NCI-H460 (cell line): ENCODE results near the gene FOXJ3. TPM values are rescaled to one million over a fixed set of nuclear protein-coding genes. Genes with fewer than 3 reads are reported as not detected.

ENCODE experiments used
- DNase-seq: peaks from one replicate; pipeline ENCODE4 v3.0.0-alpha.2; 2016; ENCODE audit warnings: low read depth; ENCODE audit errors: extremely low read depth
- polyA plus RNA-seq: library from polyadenylated mRNA; depleted of rRNA; stranded (reverse); fragments of >200 nt; gene quantifications from 2 replicates; pipeline ENCODE4 v1.2.3, GENCODE V29; 2014; cell fraction: nucleus; rRNA removed
- total RNA-seq: library from RNA; depleted of rRNA; stranded (reverse); fragments of >200 nt; shearing (Covaris generic); gene quantifications from 2 replicates; pipeline ENCODE4 v1.2.3, GENCODE V29; 2014; rRNA removed

FOXJ3 gene
- 24.0 and 30.0 TPM in 2 replicates for total RNA-seq
- 23.6 and 27.8 TPM in 2 replicates for polyA plus RNA-seq

DNA sequence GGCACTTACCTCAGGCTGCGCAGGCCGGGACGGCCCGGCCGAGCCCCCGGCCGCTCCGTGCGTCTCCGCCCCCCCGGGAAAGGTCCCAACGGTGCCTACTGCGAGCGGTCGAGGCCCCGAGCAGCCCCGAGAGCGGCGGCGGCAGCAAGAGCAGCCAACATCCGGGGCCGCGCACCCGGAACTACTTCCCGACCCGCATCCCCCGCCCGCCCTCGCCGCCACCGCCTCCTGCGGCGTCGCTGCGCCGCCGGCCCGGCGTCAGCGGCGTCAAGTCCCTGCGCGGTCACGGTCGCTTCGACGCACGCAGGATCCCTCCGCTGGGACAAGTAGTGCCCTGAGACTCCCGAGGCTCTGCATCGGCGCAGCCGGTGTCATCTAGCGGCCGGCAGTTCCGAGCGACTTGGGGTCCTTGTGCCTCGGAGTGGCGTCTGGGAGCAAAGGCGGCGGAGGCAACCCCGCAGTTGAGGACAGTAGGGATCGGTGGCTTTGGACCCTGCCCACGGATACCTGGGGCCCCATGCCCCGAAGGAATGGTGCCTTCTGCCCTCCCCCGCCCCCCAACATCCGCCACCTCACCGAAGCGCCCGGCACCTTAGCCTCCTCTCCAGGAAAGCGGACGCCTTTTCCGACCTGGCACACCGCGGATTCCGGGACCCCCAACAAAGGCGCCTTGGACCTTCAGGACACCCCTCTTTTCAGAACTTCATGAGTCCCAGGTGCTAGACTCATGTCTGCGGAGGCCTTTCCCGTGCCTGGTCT lies at the start of gene FOXJ3:
TSS of gene FOXJ3 (minus strand) at position 186 of the 759 bp plus-strand sequence. CDS start 24,142 bp downstream, outside the sequence.
- DNase-seq = peak; percentile 80

GRCh38 chr1:42381280-42381673 lies 46.2 kb upstream of the FOXJ3 start:
- no peak for DNase-seq

DNA sequence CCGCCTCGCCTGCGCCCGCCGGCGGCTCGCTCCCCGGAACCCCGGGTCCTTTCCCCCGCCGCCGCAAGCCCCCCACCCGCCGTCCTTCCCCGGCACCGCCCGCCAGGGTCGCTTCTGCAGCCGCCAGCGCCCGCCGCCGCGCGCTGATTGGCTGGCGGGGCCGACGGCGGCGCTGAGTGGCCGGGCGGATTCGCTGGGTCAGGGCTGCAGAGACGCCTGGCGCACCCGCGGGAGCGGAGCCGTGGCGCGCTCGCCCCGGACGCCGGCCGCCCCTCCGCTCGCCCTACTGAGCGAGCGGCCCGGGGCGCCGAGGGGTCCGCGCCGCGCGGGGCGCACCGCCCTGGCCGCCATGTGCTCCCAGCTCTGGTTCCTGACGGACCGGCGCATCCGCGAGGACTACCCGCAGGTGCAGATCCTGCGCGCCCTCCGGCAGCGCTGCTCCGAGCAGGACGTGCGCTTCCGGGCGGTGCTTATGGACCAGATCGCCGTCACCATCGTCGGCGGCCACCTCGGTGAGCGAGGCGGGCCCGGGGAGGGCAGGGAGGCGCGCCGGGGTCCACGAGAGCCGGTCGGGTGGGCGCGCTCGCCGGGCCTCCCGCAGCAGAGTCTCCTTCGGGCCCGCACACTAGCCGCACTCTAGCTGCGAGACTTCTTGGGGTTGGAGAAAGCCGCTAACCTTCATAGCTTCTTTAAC lies 45.7 kb upstream of the FOXJ3 start, which contains the start of gene RIMKLA:
TSS of gene RIMKLA (plus strand) at position 207 of the 694 bp plus-strand sequence. CDS start at position 350, 143 bp downstream.
- peak; percentile 25 for DNase-seq

DNA sequence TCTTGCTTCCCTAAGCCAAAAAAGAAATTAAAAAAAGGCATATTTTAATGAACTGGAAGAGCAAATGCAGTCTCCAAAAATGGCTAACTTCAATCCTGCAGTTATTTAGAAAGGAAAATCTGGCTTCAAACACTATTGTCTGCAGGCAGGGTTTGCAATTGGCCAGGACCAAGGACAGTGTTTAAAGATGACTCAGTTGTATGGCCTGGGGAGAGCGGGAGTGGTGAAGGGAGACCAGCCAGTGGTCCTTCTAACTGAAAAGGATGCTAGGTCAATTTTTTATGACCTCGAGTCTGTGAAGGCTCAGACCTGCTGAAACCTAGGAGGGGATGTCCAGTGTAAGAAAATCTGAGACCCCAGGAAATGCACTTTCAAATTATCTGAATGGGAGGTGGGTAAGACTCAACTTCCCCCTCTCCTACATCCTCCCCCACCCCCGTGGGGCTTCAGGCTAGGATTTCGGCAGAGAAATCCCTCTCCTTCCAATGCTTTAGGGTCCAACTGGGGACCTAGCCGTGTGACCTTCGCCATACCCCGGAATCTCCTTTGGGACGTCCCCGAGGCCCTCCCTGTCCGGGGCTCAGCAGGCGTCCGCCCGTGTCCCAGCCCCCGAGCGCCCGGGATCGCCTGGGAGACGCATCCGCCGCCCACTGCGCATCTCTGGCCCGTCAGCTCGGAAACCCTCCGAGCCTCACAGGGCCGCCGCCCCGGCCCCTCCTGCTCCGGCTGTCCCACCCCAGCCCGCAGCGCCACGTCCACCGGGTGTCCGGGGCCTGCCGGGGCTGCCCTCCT lies 45.0 kb upstream of the FOXJ3 start:
- peak; percentile 7 for DNase-seq

DNA sequence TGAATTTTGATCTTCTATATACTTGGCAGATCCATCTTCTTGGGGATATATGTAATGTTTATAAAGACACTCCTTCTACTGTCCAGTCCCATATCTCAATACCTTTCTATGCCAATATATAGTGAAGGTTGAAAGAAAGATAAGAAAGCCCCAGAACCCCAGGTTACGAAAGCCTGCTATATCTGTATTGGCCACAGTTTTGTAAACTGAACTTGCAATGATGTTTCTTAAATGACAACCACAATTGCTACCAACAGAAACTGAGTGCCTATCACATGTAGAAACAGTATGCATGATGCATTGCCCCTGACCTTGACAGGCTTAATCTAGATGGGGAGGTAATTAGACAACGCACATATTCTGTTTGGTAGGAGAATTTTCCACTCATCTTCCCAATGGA lies 37.8 kb upstream of the FOXJ3 start:
- no peak for DNase-seq

- DNase-seq = no peak
Observed at GRCh38 chr1:42370876-42371549, 36.0 kb upstream of the FOXJ3 start.

- no peak for DNase-seq
Observed at GRCh38 chr1:42369471-42369870, 34.4 kb upstream of the FOXJ3 start.

GRCh38 chr1:42368096-42368795 lies 33.2 kb upstream of the FOXJ3 start:
- no peak for DNase-seq

DNA sequence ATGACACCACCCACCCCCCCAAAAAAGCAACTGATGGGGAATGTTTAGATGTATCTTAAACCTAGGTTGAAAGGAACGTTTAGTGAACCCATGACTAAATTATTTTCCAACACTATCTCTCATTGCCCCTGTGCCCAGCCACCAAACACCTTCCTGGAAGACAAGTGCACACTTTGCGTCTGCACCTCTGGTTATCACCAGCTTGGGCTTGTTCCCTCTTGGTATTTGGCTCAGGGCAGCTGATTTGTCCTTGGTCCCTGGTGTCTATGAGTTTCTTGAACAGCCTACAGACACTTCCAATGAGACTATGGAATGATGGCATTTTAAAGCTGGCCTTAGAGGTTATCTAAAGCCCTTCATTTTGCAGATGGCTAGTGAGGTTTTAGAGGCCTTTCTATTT lies 30.1 kb upstream of the FOXJ3 start:
- no peak for DNase-seq

- DNase-seq = no peak
Observed at GRCh38 chr1:42364542-42364941, 29.5 kb upstream of the FOXJ3 start.

GRCh38 chr1:42364089-42364488 lies 29.1 kb upstream of the FOXJ3 start:
- no peak for DNase-seq

DNA sequence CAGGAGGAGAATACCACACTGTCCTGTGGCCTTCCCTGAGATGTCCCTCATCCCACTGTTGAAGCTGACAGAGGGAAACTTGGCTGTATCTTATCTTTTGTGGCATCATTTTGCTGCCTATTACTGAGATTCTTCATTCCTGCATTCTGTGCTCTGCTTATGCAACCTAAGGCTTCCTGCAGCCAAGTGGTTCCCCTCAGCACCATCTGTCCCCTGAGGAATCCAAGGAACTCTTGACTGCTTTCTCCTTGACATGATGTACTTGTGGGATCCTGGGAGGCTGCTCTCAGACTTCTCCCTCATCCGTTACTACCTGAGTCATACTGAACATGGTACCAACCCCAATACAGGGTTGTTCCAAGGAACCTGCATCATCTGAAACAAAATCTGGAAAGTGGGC lies 24.4 kb upstream of the FOXJ3 start:
- no peak for DNase-seq

GRCh38 chr1:42358791-42359190 lies 23.8 kb upstream of the FOXJ3 start:
- no peak for DNase-seq

GRCh38 chr1:42350086-42350485 lies 15.1 kb upstream of the FOXJ3 start:
- DNase-seq = no peak

GRCh38 chr1:42348498-42348897 lies 13.5 kb upstream of the FOXJ3 start:
- DNase-seq = no peak

- no peak for DNase-seq
Observed at GRCh38 chr1:42343049-42343448, 8.0 kb upstream of the FOXJ3 start.

GRCh38 chr1:42340901-42341300 lies 5.9 kb upstream of the FOXJ3 start:
- DNase-seq = no peak

DNA sequence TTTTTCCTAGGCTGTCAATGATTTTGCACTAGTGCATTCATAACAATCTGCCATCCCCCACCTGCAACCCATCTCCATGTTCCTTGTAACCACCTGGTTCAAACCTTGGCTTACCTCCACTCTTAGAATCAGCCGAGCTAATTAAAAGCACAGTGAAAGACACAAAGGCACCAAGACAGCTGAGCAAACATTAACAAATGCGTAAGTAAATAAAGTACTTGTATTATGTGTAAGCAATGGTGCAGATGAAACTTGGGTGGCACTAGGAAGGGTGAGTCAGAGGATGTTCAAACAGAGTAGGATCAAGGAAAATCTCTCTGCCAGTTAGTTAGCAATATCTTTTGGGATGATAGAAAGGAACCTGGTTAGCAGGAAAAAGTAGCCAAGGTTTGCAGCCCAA lies 5.1 kb upstream of the FOXJ3 start:
- peak; percentile 49 for DNase-seq

DNA sequence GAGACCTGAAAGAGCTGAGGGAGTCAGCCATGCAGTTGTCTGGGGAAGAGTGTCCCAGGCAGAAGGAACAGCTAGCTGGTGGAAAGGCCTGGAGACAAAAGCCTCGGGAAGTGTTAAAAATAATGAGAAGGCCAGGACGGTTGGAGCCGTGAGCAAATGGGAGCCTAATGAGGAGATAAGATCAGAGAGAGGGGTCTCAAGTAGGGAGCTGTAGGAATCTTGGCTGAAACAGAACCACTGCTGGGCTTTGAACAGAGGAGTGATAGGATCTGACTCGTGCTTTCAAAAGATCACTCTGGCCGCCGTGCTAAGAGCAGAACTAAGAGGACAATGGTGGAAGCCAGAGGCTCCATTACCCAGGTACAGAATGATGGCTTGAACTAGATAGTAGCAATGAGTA lies 1.9 kb upstream of the FOXJ3 start:
- DNase-seq = no peak
